ENCODE measurements around the gene MED13L.
"Not testable (repeated sequence)": the region's sequence is repeated elsewhere in the genome, so short reads cannot be mapped to it uniquely, and the experiment has no call there.

Gene MED13L

GRCh38 chr12:116040402-116040801 lies 237.1 kb downstream of the MED13L start:
- DNase-seq = no peak

DNA sequence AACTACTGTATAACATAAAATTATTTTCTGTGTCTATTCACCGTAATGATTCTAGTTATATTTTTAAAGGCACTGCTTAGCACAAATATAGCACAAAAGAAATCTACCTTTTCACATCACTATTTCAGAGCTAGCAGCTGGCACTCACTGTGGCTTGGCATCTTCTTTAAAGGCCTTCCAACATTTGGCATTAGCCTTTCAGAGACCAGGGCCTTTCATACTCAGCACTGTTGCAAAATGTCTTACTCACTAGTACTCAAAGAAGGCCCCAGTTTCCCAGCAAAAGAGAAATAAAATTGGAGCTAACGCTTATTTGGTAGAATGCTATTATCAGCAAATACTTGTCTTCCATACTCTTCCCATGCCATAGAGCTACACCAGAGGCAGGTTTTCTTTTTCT lies 238.4 kb downstream of the MED13L start:
- no peak for DNase-seq

DNA sequence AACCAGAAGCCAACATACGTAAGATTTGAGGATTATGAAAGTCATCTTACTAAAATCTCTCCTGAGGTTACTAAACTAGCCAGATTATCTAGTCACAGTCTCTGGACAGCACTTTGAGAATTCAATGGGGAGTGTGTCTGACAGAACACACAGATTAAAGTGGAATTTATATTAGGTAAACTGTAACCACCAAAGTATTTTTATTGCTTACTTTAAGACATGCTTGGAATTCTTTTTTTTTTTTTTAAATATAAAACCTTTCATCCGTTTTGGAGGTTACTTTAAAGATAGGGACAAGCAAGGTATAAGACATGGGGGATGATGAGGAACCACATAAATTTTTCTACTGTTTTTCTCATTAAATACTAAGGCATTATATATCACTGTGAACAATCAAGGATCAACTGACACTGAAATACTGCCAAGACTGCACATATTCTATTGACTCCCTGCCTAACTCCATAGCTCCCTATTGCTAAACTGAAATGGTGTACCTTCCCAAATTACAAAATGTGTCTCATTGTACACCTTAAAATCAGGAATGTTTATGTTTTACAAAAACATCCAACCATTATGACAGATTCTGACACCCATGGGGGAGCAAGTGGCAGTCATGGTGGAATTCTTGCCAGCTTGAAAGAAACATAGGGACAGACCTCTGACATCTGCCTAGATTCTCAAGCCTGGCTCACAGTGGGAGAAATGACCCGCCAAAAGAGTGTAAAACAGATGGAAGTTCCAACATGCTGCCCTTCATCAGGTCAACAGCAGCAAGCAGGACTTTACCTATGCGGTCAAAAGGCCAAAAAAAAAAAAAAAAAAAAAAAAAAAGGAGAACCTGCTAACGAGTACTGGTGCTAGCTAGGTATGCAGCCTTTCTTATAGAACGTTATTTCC lies 239.3 kb downstream of the MED13L start:
- DNase-seq = no peak

GRCh38 chr12:116033765-116034164 lies 243.7 kb downstream of the MED13L start:
- no peak for DNase-seq

- DNase-seq = not testable (repeated sequence)
Observed at GRCh38 chr12:116031624-116032023, 245.9 kb downstream of the MED13L start.

- DNase-seq = no peak
Observed at GRCh38 chr12:116028619-116029018, 248.9 kb downstream of the MED13L start.

DNA sequence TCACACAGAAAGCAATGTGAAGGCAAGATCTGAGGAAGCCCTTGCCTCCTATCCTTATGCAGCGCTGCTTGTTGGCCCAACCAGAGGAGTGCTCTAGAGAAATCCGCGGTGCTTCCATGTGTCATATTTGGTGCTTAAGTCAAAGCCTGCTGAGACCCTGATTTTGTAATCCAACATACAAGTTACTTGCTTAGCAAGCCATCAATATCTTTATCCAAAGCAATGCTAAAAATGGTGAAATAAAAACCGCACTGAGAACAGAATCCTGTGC lies 250.0 kb downstream of the MED13L start:
- no peak for DNase-seq

DNA sequence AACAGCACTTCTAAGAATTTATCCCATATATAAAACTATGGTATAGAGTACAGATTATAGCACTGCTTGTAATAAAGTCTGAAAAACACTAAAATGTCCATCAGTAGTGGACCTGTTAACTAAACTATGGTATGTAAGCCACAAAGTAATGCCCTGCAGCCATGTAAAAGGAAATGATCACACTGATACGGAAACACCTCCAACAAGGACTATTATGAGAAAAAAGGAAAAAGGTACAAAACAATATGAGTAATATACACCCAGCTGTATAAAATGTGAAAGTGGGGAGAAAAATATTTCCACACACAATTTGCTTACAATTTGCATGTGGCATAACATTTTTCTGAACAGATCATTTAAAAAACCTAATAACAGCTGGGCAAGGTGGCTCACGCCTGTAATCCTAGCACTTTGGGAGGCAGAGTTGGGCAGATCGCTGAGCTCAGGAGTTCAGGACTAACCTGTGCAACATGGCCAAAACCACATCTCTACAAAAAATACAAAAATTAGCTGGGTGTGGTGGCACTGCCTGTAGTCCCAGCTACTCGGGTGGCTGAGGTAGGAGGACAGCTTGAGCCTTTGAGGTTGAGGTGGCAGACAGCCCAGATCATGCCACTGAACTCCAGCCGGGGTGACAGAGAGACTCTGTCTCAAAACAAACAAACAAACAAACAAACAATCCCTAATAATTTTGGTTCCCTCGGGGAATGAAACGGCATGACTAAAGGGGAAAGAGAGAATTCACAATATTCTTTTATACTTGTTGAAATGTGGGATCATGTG lies 250.5 kb downstream of the MED13L start:
- DNase-seq = no peak

DNA sequence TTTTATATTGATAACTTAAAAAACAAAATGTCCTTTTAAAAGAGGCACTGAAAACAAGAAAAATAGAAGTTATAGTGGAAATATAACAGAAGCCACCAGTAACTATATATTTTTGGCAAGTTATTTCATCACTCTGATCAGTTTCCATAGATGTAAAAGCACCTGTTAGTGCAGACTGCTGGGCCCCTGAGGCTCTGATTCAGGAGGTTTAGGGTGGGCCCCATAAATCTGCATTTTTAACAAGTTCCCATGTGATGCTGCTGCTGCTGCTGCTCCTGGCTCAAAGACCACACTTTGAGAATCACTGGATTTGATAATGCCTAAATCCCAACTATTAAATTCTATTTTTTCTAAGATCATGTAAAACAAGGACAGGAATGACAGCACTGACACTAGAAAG lies 251.1 kb downstream of the MED13L start:
- no peak for DNase-seq

GRCh38 chr12:116024769-116025168 lies 252.7 kb downstream of the MED13L start:
- DNase-seq = no peak

GRCh38 chr12:116019415-116019814 lies 258.1 kb downstream of the MED13L start:
- no peak for DNase-seq

DNA sequence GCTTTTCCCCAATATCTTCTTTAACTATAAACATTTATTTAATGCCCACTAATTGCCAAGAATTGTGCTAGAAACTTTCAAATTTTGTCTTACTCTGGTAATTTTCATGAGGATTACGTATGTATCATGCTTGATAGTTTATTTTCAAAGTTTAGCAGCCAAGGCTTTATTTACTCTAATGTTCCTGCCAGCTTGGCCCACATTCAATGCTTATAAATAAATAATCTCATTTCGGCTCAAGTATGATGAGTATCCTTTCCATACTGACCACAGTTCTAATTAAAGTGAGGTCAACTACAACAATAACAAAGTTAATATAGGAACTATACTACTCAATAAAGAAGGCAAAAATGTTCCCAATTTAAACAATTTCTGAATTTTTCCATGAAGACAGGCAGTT lies 259.2 kb downstream of the MED13L start:
- no peak for DNase-seq

GRCh38 chr12:116015525-116015924 lies 262.0 kb downstream of the MED13L start:
- no peak for DNase-seq

- no peak for DNase-seq
Observed at GRCh38 chr12:116012757-116013156, 264.7 kb downstream of the MED13L start.

DNA sequence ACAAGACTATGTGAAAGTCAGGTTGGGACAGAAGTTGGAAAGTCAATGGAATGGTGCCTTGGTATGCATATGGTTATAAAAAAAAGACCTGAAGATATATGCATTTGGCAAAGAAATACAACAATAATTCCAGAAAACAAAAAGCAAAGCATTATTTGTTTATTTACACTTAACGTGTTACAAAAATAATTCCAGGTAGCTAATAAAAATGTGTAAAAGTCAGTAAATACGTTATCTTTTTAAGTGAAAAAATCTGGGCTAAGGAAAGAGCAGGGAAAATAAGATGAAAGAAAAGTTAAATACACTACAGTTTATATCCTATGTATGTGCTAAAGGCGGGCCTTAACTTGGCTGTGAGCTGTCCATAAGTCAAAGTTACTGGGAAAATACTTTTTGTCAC lies 266.3 kb downstream of the MED13L start:
- DNase-seq = no peak

DNA sequence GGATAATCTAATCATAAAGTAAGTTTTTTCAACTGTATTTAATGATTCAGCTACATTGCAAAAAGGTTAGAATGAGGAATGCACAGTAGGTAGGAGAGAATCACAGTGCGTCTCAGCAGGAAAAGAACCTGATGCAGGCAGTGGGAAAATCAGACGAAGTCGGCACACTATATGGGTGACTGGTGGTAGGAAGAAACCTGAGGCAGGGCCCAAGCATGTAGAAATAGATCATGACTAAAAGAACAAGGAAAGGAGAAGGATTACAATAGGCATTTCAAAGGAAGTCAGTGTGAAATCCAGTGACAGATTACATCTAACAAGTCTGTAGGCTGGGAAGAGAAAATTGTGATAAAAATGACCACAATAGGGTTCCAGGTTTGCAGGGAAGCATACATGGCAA lies 267.0 kb downstream of the MED13L start:
- DNase-seq = no peak

- DNase-seq = no peak
Observed at GRCh38 chr12:116009805-116010204, 267.7 kb downstream of the MED13L start.

DNA sequence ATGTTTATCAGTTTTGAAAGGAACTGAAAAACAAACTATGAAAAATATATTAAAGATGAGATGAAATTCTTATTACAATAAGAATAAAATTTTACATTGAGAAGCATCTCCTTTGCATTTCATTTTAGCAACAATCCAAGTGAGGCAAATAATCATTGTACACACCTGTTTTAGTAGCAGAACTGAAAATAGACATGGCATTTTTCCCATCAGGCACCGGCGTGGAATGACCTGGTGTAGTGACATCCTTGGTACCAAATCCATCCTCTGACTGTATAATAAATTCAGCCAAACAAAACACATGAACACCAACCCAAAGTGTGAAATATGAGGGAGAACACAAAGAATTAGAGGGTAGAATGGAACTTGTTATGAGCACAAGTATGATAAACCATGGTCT lies 271.4 kb downstream of the MED13L start:
- no peak for DNase-seq

- DNase-seq = no peak
Observed at GRCh38 chr12:116002890-116003536, 274.5 kb downstream of the MED13L start.

DNA sequence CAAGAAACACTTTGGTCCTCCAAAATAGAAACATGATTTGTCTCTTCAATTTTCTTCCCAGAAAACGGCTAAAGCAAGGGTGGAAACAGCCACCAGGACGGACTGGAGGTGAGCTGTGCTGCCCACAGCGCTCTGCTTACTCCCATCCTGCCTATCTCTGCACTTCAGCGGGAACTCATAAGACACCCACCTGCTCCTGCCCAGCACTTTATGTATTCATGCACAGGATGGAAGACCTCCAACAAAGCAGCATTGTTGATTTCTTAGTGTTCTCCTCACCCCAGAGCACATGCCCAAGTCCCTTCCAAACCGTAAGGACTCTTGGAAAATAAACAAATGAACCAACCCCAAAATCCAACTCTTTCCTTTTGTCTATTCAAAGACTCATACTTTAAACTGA lies 277.2 kb downstream of the MED13L start:
- DNase-seq = no peak

DNA sequence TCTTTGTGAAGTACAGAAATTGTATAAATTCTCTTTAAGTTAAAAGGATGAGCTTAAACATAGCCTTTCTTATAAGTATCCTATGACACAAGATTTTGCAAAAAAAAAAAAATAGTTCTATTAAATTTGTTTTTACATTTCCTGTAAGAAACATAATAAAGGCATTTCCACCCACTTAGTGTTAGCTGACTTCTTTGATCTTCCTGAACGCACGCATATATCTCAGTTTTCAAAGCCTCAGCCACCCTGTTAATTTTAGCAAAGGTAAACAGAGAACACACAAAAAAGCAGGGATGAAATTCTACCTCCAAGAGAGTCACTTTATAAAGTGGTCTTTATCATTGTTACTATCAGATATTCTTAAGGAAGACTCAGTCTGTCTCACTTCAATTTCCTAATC lies 277.9 kb downstream of the MED13L start:
- no peak for DNase-seq

DNA sequence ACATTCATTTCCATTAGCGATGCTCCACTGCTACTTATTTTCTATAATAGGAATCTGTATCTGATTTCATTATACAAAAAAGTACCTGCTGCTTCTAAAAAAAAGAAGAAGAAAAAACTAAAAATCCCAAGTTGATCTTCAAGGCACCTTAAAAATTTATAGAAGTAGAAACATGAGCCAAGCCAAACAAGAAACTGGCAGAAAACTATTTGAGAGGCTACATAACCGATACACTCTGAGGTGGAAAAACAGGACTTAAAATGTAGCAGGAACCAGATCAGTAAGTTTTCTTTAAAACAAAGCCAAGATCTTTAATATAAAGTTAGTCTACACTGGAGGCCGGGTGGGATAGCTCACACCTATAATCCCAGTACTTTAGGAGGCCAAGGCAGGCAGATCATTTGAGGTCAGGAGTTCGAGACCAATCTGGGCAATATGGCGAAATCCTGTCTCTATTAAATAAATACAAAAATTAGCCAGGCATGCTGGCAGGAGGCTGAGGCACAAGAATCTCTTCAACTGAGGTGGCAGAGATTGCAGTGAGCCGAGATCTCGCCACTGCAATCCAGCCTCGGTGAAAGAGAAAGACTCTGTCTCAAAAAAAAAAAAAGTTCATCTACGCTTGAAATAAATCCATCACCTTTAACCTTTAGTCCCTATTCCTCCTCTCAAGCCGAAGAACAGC lies 278.6 kb downstream of the MED13L start:
- no peak for DNase-seq

DNA sequence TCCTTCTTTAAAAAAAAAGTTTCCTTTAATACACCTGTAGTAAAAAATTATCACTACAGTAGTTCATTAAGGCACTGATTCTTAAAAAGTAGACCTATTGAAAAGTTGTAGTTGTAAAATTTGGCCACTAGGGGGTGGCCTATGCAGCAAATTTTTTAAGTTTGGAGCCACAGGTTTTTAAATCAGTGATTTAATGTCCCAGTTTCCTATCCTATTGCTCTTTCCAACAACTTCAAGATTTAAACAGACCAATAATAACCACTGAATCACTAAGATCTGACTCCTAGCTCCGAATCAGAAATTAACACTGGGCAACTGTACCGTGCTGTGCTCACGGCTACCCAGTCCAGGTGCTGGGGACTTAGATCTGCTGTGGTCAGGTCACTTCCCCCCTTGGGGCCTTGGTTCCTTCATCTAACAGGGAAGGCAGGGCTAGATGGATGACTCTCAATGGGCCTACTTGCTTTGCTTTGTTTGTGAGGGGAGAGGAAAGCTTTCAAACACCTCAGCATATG lies 279.3 kb downstream of the MED13L start:
- peak; percentile 10 for DNase-seq

All from GF-D8 (cell line).